Measurements from ENCODE around the gene RNF112.

RNF112 gene

GRCh38 chr17:19388791-19389785 is 21.9 kb upstream of the RNF112 start:
- DNase-seq (ENCODE audit: low spot score): no peak

GRCh38 chr17:19390951-19391350 is 20.1 kb upstream of the RNF112 start:
- DNase-seq (ENCODE audit: low spot score): no peak

- no peak for DNase-seq (ENCODE audit: low spot score)
These were observed 19.6 kb upstream of the RNF112 start for GRCh38 chr17:19391432-19391831.

- DNase-seq (ENCODE audit: low spot score): no peak
These were observed 18.7 kb upstream of the RNF112 start for GRCh38 chr17:19392303-19392702.

GRCh38 chr17:19397556-19398041 is 13.4 kb upstream of the RNF112 start:
- no peak for DNase-seq (ENCODE audit: low spot score)

GRCh38 chr17:19398301-19399181 is 12.5 kb upstream of the RNF112 start:
- DNase-seq (ENCODE audit: low spot score): no peak

GRCh38 chr17:19399750-19400450 is 11.1 kb upstream of the RNF112 start:
- DNase-seq (ENCODE audit: low spot score): no peak

GRCh38 chr17:19401321-19402010 is 9.6 kb upstream of the RNF112 start:
- no peak for DNase-seq (ENCODE audit: low spot score)

GRCh38 chr17:19402171-19402570 is 8.9 kb upstream of the RNF112 start:
- DNase-seq (ENCODE audit: low spot score): no peak

GRCh38 chr17:19403021-19403420 is 8.0 kb upstream of the RNF112 start:
- no peak for DNase-seq (ENCODE audit: low spot score)

- no peak for DNase-seq (ENCODE audit: low spot score)
These were observed 6.8 kb upstream of the RNF112 start for GRCh38 chr17:19404264-19404663.

- DNase-seq (ENCODE audit: low spot score): no peak
These were observed 5.9 kb upstream of the RNF112 start for GRCh38 chr17:19405114-19405513.

- no peak for DNase-seq (ENCODE audit: low spot score)
These were observed 3.3 kb upstream of the RNF112 start for GRCh38 chr17:19407601-19408345.

- DNase-seq (ENCODE audit: low spot score): no peak
These were observed 2.7 kb upstream of the RNF112 start for GRCh38 chr17:19408346-19408710.

GRCh38 chr17:19409066-19409465 is 2.0 kb upstream of the RNF112 start:
- DNase-seq (ENCODE audit: low spot score): no peak

- no peak for DNase-seq (ENCODE audit: low spot score)
These were observed 1.5 kb upstream of the RNF112 start for GRCh38 chr17:19409509-19409908.

GRCh38 chr17:19410091-19410490 is 941 bp upstream of the RNF112 start:
- DNase-seq (ENCODE audit: low spot score): no peak

- no peak for DNase-seq (ENCODE audit: low spot score)
These were observed 599 bp downstream of the RNF112 start for GRCh38 chr17:19411631-19412030.

- DNase-seq (ENCODE audit: low spot score): no peak
These were observed 1.5 kb downstream of the RNF112 start for GRCh38 chr17:19412510-19412909.

- no peak for DNase-seq (ENCODE audit: low spot score)
These were observed 2.0 kb downstream of the RNF112 start for GRCh38 chr17:19412984-19413383.

- no peak for DNase-seq (ENCODE audit: low spot score)
These were observed 2.7 kb downstream of the RNF112 start for GRCh38 chr17:19413761-19414160.
